GM15510 (cell line): ENCODE data around the gene BIN1.

ENCODE experiments used
- POLR2A ChIP-seq: IDR thresholded peaks from 3 replicates; pipeline ENCODE4 v1.6.1; 2011; ENCODE audit warnings: borderline replicate concordance; ENCODE audit not compliant: insufficient read length; ENCODE audit errors: extremely low read depth

Gene BIN1, protein sequence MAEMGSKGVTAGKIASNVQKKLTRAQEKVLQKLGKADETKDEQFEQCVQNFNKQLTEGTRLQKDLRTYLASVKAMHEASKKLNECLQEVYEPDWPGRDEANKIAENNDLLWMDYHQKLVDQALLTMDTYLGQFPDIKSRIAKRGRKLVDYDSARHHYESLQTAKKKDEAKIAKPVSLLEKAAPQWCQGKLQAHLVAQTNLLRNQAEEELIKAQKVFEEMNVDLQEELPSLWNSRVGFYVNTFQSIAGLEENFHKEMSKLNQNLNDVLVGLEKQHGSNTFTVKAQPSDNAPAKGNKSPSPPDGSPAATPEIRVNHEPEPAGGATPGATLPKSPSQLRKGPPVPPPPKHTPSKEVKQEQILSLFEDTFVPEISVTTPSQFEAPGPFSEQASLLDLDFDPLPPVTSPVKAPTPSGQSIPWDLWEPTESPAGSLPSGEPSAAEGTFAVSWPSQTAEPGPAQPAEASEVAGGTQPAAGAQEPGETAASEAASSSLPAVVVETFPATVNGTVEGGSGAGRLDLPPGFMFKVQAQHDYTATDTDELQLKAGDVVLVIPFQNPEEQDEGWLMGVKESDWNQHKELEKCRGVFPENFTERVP

DNA sequence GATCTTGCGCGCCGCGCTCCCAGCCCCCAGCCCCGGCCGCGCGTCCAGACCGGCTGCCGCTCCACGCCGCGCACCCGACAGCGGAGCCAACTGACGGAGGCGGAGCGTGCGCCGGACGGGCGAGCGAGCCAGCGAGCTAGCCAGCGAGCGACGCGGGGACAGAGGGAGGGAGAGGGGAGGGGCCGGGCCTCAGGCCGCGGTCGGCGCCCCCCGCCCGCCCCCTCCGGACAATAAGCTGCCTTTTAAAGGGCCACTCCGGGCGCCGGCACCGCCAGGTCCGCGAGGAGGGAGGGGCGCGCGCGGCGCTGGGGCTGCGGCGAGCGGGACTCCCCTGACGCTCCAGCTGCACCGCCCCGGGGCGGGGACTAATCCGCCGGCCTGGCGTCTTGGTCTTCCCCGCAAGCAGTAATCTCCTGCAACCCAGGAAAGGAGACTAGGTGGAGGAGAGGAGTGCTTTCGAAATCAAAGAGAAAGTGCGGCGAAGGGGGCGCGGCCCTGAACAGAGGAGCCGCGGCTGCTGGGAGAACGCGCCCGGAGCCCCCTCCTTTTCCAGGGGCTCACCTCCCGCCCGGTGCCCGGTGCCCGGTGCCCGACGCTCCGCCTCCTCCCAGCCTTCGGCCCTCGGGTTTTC lies at the start of gene BIN1:
Gene BIN1 (minus strand): TSS at position 164 of the 631 bp plus-strand sequence. CDS start 211 bp downstream, outside the sequence.
- TF ChIP-seq POLR2A, result no peak

DNA sequence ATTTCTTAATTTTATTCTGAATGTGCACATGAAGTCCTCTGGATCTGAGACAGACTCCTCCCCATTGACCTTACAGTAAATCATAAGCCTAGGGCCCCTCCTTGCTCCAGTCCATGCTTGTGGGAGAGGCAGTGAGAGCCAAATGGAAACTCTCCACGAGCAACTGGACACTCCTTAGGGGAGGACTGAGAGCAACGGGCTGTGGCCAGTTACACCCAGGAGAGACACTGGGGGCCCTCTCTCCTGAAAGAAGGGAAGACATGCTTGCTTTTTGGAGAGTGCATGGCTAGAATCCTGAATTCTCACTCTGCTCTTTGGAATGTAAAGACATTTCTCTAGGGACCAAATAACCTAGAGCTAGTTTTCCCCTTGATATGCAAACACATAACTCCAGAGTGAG lies 49.0 kb upstream of the BIN1 start:
- no peak for TF ChIP-seq POLR2A

DNA sequence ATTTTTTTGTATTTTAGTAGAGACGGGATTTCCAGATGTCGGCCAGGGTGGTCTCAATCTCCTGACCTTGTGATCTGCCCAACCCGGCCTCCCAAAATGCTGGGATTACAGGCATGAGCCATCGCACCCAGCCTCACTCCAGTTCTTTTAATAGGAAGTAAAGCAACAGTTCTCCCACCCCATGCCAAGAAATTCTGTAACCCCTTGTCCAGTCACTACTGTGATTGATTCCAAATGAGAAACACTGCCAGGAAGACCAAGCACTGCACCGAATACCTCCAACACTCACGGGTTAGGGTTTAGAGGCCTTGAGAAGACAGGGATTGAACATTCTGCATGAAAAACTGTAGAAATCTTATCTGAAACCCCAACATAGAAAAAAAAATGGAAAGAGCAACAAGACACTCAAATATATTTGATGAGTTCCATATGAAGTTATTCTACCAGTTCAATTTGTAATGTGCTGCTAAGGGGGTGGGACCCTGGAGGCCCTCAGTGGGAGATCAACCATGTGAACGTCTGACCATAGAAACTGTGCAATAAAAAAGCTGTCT lies 48.2 kb upstream of the BIN1 start:
- no peak for TF ChIP-seq POLR2A

DNA sequence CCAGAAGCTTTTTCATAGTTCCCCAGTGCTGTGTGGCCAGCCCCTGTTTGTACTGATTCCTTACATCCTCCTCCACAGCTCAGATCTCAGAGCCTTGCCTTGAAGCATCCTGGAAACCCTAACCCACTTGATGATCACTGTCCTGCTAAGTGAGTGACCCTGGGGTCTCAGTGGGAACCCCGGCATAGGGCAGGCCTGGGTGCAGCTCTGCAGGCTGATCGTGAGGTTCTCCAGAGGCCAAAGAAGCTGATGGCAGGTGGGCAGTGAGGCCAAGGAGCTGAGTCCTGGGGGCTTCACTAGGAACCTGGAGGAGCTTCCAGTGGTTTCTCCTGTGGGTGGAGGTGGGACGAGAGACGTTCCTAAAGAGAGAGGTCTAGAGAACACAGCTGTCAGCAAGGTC lies 47.4 kb upstream of the BIN1 start:
- no peak for TF ChIP-seq POLR2A

DNA sequence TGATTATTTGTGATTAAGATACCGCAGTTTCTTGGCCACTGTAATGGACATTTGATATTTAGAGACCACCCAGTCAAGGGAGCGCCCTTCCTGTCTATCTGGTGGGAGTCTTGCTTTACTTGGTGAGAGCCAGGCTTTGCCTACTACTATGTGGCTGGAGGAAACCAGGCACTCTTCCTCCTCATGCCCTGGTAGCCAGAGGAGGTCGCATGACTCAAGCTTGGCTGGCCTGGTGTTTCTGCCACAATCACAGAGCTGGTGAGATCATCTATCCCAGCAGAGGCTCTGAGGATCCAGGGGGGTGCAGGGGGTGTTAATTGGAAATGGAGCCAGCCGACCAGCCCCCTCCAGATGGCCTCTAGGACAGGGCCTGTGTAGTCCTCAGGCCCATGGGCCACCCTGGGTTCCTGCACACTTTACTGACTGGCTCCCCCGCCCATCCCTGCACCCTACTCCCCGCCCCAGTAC lies 46.8 kb upstream of the BIN1 start:
- TF ChIP-seq POLR2A, result no peak

DNA sequence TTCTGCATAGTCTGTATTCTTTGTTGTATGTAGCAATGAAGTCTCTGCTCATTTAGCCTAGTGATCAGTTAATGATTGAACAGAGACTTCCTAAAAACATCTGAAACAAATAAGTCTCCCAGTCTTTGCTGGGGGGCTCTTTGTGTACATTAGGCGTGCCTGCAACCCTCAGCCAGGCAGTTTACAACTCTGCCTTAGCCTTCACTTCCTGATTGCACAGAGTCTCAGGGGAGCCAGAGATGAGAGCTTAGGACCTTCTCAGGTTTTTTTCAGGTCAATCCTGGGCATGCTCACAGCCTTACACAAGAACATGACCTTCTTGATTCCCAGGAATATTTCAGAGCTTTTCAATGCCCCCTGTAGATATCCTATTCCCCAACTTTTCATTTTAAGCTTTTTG lies 44.0 kb upstream of the BIN1 start:
- no peak for TF ChIP-seq POLR2A

DNA sequence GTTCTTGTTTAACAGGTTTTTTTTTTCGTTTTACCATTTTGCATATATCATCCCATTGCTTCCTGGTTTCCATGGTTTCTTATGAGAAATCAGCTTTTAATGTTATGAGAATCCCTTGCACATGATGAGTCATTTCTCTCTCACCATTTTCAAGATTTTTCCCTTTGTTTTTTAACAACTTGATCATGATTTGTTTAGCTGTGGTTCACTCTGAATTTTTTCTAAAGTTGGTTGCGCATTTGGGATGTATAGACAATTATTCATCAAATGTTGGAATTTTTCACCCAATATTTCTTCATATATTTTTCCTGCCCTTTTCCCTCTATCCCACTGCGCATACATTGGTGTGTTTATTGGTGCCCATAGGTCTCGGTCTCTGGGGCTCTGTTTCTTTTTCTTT lies 42.4 kb upstream of the BIN1 start:
- no peak for TF ChIP-seq POLR2A

DNA sequence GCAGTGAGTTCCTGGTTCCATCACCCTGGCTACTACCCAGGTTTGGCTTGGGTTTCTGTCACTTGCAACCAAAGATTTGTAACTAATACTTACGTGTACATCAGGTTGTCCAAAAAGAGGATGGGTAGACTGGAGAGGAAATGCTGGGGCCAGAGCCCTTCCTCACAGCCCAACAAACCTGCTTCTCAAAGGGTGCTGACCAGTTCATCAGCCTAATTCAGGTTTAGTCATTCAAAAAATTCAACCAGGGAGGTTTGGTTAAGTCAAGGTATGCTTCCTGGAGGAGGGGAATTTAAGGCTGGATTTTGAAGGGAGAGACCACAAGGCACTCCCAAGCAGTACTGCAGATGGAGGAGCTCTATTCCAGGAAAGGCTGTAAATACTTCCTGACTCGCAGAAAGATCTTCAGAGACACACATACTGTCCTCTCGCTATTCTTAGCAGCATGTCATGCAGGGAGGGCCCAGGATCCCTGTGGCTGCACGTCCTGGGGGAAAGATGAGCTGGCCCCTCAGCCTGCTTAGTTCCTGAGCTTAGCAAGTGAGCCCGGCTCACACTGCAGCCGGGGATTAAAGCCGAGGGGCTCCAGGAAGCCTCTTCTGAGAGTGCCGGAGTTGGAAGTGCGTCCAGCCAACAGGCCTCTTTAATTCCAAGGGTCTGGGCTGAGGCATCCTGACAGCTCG lies 40.0 kb upstream of the BIN1 start:
- no peak for TF ChIP-seq POLR2A

DNA sequence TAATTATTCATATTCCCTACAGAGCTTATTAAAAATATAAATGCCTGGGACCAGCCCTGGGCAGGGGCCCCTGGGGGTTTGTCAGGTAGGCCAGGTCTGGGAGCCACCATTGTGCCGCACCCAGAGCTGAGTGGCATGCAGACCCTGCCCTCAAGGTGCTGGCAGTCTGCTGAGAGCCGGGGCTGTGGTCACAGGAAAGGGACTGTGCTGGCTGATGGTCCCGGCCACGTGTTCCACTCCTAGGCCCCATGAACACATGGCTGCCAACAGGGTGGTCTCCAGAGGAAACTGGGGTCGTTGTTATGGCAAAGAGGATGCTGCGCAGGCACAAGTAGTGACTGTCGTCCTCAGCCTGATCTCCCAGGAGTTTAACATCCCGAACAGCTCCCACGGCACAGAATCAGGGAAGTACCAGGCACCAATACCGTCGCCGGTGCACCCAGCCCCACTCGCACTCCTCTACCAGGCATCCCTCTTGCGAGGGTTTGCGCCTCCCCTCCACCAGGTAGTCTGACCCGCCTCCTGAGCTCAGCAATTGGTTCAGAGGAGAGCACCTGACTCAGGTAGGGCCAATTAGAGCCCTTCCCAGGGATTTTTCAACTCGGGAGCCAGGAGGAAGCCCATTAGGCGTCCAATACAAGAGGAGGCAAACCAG lies 39.2 kb upstream of the BIN1 start:
- TF ChIP-seq POLR2A, result no peak

DNA sequence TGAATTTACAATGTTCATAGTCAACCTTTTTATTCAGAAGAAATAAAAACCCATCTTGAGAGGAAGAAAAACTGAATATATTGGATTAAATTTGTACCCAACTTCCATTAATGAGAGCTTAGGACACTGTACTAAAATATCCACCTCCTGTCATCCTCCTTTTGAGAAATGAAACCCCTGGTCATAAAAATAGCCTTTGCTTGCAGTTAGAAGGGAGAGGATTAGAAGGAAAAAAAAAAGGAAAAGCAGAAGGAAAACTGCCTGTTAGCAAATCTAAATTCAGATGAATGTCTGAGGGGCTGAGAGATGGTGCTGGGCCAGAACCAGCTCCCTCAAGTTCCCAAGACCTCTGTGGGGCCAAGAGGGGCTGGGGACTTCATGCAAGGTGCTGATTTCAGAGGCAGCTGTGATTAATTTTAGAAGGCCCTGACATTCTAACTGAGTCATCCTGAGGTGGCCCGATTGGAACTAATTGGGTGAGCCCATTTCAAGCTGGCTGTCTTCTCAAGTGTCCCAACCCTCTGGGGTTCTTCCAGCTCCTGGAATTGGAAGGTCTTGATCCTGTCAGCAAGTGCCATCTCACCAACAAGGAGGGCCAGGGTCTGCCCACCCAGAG lies 38.4 kb upstream of the BIN1 start:
- TF ChIP-seq POLR2A, result no peak

DNA sequence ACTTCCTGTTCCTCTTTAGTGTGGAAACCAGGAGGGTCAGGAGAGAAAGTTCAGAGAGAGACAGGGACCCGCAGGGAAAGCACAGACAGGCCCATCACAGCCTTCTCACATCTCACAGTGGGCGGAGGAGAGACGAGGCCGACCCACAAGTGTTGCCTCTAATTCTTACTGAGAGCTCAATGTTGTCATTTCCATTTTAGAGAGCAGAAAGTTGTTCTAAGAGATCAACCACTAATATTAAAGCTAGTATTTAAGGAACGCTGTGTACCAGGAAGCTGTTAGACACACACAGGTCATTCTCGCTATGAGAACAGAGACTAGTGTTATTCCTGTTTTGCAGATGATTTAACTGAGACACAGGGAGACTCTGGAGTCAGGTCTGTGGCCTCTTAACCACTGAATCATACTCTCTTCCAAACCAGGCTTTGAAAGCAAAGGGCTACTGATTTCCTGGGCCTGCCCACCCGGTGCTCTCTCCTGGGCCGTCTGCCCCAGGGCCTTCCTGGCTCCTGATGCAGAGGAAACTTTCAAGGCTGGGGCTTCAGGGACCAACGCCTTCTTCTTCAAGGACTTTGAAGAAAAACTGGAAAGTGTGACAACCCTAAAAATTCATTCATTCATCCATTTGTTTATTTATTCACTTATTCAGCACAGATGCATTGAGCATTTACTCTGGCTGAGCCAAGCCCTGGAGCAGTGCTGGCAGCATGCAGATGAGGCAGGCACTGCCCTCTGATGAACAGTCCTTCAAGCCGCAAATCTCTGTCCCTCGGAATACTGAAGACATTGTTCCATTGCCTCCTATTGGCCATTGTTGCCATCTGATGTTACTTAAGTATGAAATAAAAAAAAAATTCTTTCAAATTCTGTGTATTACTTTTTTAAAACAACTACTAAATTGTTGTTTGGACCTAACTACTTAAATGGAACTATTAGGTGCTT lies 37.2 kb upstream of the BIN1 start:
- no peak for TF ChIP-seq POLR2A

DNA sequence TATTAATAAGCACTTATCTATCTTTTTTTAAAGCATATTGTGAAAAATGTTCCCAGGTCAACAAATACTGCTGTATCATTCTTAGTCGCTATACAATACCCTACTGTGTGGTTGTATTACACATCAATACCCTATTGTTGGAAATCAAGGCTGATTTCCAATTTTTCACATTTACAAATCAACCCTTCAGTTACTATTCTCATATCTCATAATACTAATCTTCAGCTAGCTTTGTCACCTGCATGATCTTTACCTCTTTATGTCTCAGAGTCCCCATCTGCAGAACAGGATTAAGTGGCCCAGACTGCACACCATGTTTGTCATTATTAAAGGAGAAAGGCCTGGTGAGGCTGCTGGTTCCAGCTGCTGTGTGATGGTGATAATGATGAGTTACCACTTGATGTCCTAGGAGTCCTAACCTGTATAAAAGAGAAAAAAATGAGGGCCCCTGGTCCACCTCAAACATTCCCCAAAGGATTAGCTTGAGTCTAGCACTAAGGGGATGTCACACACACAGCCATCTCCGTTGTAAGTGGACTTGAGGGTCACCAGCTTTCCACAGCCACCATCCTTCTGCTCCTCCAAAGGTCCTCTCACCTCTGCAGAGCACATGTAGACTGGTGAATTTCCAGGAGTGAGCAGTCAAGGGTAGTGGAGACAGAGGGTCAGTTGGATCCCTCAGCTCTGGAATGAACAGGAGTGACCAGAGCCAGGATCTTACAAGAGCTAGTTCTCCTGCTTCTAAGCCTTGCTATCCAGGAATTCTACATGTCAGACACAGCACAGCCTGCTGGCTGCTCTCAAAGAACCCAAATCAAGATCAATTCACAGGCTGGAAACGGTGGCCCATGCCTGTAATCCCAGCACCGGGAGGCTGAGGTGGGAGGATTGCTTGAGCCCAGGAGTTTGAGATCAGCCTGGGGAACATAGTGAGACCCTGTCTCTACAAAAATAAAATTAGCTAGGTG lies 36.0 kb upstream of the BIN1 start:
- TF ChIP-seq POLR2A, result no peak
